Neural cell (in vitro differentiated cells): ENCODE results near the gene KLHL22. TPM values are rescaled to one million over a fixed set of nuclear protein-coding genes. Genes with fewer than 3 reads are reported as not detected.
"Not testable (repeated sequence)": the region's sequence is repeated elsewhere in the genome, so short reads cannot be mapped to it uniquely, and the experiment has no call there.

Source experiments
- H2AFZ ChIP-seq: fragments of 200-600, 300-800 bp; sonication (generic), shearing (Covaris generic); 2 replicates; pipeline ENCODE4 v1.6.0; 2014; ENCODE audit warnings: low read depth, mild to moderate bottlenecking, antibody characterized with exemption, low read length, moderate library complexity
- H3F3A ChIP-seq: fragments of 200-600 bp; shearing (Covaris generic); 2 replicates; pipeline ENCODE4 v1.6.1; 2016; ENCODE audit warnings: mild to moderate bottlenecking, moderate library complexity, mixed read lengths, antibody characterized with exemption, low read length; ENCODE audit not compliant: insufficient read depth, poor library complexity, severe bottlenecking
- H3K27ac ChIP-seq: fragments of 200-600, 300-800 bp; sonication (generic), shearing (Covaris generic); 2 replicates; pipeline ENCODE4 v1.5.1; 2014; ENCODE audit warnings: mild to moderate bottlenecking, low read length, moderate library complexity
- H3K27me3 ChIP-seq: fragments of 300-800, 200-600 bp; sonication (generic), shearing (Covaris generic); 2 replicates; pipeline ENCODE4 v1.6.0; 2014; ENCODE audit warnings: mild to moderate bottlenecking, low read depth, low read length, moderate library complexity; ENCODE audit not compliant: insufficient read depth
- H3K36me3 ChIP-seq: fragments of 300-800, 200-600 bp; sonication (generic), shearing (Covaris generic); 2 replicates; pipeline ENCODE4 v1.5.1; 2014; ENCODE audit warnings: mild to moderate bottlenecking, antibody characterized with exemption, low read length, moderate library complexity; ENCODE audit not compliant: insufficient read depth
- H3K4me2 ChIP-seq: fragments of 300-800, 200-600 bp; sonication (generic), shearing (Covaris generic); 2 replicates; pipeline ENCODE4 v1.6.0; 2014; ENCODE audit warnings: mild to moderate bottlenecking, low read length
- H3K4me3 ChIP-seq: fragments of 300-800, 200-600 bp; sonication (generic), shearing (Covaris generic); 2 replicates; pipeline ENCODE4 v1.5.1; 2014; ENCODE audit warnings: mild to moderate bottlenecking, low read length, moderate library complexity
- H3K79me2 ChIP-seq: fragments of 200-600 bp; shearing (Covaris generic); replicated peaks from 2 replicates; pipeline ENCODE4 v1.6.0; 2014; ENCODE audit warnings: mild to moderate bottlenecking, low read length, moderate library complexity; ENCODE audit not compliant: insufficient read depth
- H3K9ac ChIP-seq: fragments of 300-800, 200-600 bp; sonication (generic), shearing (Covaris generic); 2 replicates; pipeline ENCODE4 v1.6.1; 2016; ENCODE audit warnings: mild to moderate bottlenecking, low read length, mixed read lengths
- H3K9me2 ChIP-seq: fragments of 200-600 bp; shearing (Covaris generic); 2 replicates; pipeline ENCODE4 v1.6.1; 2016; ENCODE audit warnings: mild to moderate bottlenecking, low read length, mixed read lengths; ENCODE audit not compliant: insufficient read depth
- H3K9me3 ChIP-seq: fragments of 200-600, 300-800 bp; sonication (generic), shearing (Covaris generic); 2 replicates; pipeline ENCODE4 v1.6.1; 2016; ENCODE audit warnings: mild to moderate bottlenecking, mixed run types, low read length, moderate library complexity, mixed read lengths
- H4K20me1 ChIP-seq: fragments of 200-600 bp; shearing (Covaris generic); 2 replicates; pipeline ENCODE4 v1.6.1; 2016; ENCODE audit warnings: mild to moderate bottlenecking, mixed run types; ENCODE audit not compliant: insufficient read depth
- CTCF ChIP-seq: fragments of 450-650 bp; IDR thresholded peaks from 2 replicates; pipeline ENCODE4 v1.5.1; 2014; ENCODE audit warnings: antibody characterized with exemption, mild to moderate bottlenecking, moderate library complexity; ENCODE audit not compliant: poor library complexity, severe bottlenecking
- EP300 ChIP-seq: fragments of 450-650 bp; conservative IDR thresholded peaks from 2 replicates; pipeline ENCODE4 v1.6.1; 2014; ENCODE audit warnings: antibody characterized with exemption, mild to moderate bottlenecking, moderate library complexity; ENCODE audit not compliant: poor library complexity, severe bottlenecking
- EZH2 ChIP-seq: fragments of 200-600, 300-800 bp; shearing (Covaris generic), sonication (generic); IDR thresholded peaks from 2 replicates; pipeline ENCODE4 v1.6.1; 2014; ENCODE audit warnings: antibody characterized with exemption, low read length, borderline replicate concordance, mild to moderate bottlenecking; ENCODE audit not compliant: insufficient read depth, poor library complexity, severe bottlenecking
- MXI1 ChIP-seq: fragments of 450-650 bp; conservative IDR thresholded peaks from 2 replicates; pipeline ENCODE4 v1.6.1; 2014; ENCODE audit warnings: antibody characterized with exemption, mild to moderate bottlenecking; ENCODE audit not compliant: poor library complexity, severe bottlenecking
- POLR2AphosphoS5 ChIP-seq: IDR thresholded peaks from 2 replicates; pipeline ENCODE4 v1.6.1; 2012
- RAD21 ChIP-seq: fragments of 450-650 bp; conservative IDR thresholded peaks from 2 replicates; pipeline ENCODE4 v1.6.1; 2014; ENCODE audit warnings: antibody characterized with exemption, mild to moderate bottlenecking, moderate library complexity
- REST ChIP-seq: IDR thresholded peaks from 2 replicates; pipeline ENCODE4 v1.6.1; 2012; ENCODE audit warnings: borderline replicate concordance
- SMC3 ChIP-seq: fragments of 450-650 bp; conservative IDR thresholded peaks from 2 replicates; pipeline ENCODE4 v1.6.1; 2014; ENCODE audit warnings: antibody characterized with exemption, mild to moderate bottlenecking, moderate library complexity; ENCODE audit not compliant: poor library complexity
- TAF1 ChIP-seq: IDR thresholded peaks from 2 replicates; pipeline ENCODE4 v1.6.1; 2012; ENCODE audit warnings: low read depth
- polyA plus RNA-seq: library from polyadenylated mRNA; depleted of rRNA; stranded (reverse); fragments of >200 nt; gene quantifications from 2 replicates; pipeline ENCODE4 v1.2.3, GENCODE V29; 2014

KLHL22 gene
- polyA plus RNA-seq, 1 donor from 2014 or later, result 59.5 TPM

GRCh38 chr22:20504293-20504922 lies 8.8 kb upstream of the KLHL22 start:
- not testable (repeated sequence) for H3K9me3 ChIP-seq, H2AFZ ChIP-seq, H3K79me2 ChIP-seq, H3K4me3 ChIP-seq, H3K27ac ChIP-seq, H3K9ac ChIP-seq, H3K36me3 ChIP-seq, H3K9me2 ChIP-seq, H3K27me3 ChIP-seq, H4K20me1 ChIP-seq, H3K4me2 ChIP-seq, H3F3A ChIP-seq

DNA sequence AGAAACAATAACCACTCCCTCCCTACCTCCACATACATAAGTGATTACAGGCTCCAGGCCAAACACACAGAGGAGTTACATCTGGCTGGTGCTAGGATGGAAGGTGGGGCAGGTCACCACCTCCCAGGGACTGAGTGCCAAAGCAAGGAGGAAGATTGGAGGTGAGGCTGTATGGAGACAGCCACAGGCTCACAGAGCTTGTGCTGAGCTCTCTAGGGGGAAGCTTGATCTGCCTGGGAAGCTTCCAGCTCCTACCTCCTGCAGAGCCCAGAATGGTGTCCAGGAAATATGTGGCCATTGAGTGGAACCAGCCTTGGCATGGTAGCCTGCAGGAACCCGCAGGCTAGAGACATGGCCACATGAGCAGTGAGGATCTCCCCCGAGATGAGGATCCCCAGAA lies 8.2 kb upstream of the KLHL22 start:
- no peak overlapping the region for H2AFZ ChIP-seq
- H3F3A ChIP-seq, result no peaks in the 10 kb centered on the region
- no peaks in the 10 kb centered on the region for H4K20me1 ChIP-seq
- H3K9ac ChIP-seq, result no peak overlapping the region
- no peaks in the 10 kb centered on the region for H3K9me2 ChIP-seq
- H3K36me3 ChIP-seq, result no peaks in the 10 kb centered on the region
- no peak overlapping the region for H3K4me3 ChIP-seq
- H3K79me2 ChIP-seq, result peaks cover 2% of the 10 kb centered on the region
- no peak overlapping the region for H3K27ac ChIP-seq
- TF ChIP-seq MXI1 (no peak), EP300 (no peak), CTCF (no peak), RAD21 (no peak), REST (no peak), TAF1 (no peak), SMC3 (no peak), POLR2AphosphoS5 (no peak), EZH2 (no peak)
- no peak overlapping the region for H3K4me2 ChIP-seq
- H3K27me3 ChIP-seq, result no peaks in the 10 kb centered on the region
- H3K9me3 ChIP-seq, result no peaks in the 10 kb centered on the region

DNA sequence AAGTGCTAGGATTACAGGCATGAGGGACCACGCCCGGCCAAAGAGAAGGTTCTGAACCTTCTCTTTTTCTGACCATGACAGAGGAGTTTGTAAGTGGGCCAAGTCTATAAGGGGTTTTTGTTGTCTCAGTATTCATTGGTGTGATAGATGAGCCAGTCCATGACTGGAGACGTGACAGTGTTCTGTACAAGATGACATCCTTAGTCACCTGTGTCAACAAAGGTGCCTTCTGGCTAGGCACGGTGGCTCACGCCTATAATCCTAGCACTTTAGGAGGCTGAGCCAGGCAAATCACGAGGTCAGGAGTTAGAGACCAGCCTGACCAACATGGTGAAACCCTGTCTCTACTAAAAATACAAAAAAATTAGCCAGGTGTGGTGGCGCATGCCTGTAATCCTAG lies 4.2 kb upstream of the KLHL22 start:
- no peaks in the 10 kb centered on the region for H3K9me3 ChIP-seq
- H3K79me2 ChIP-seq, result peaks cover 2% of the 10 kb centered on the region
- no peak overlapping the region for H3K27ac ChIP-seq
- no peaks in the 10 kb centered on the region for H4K20me1 ChIP-seq
- H3K4me2 ChIP-seq, result no peak overlapping the region
- TF ChIP-seq TAF1, result no peak
- no peak for TF ChIP-seq SMC3
- no peak for TF ChIP-seq CTCF
- no peak for TF ChIP-seq EZH2
- TF ChIP-seq EP300, result no peak
- TF ChIP-seq REST, result no peak
- no peak for TF ChIP-seq RAD21
- no peak for TF ChIP-seq MXI1
- TF ChIP-seq POLR2AphosphoS5, result no peak
- no peaks in the 10 kb centered on the region for H3K36me3 ChIP-seq
- no peak overlapping the region for H3K4me3 ChIP-seq
- H2AFZ ChIP-seq, result no peak overlapping the region
- H3F3A ChIP-seq, result no peaks in the 10 kb centered on the region
- no peak overlapping the region for H3K9ac ChIP-seq
- H3K27me3 ChIP-seq, result no peaks in the 10 kb centered on the region
- no peaks in the 10 kb centered on the region for H3K9me2 ChIP-seq
